K562 (cell line): ENCODE results near the gene SH2D7. TPM values are rescaled to one million over a fixed set of nuclear protein-coding genes. Genes with fewer than 3 reads are reported as not detected.

ENCODE experiments used
- ATAC-seq: fragments of 200-7000 bp; cut with Tn5 transposase; 3 replicates; pipeline ENCODE4 v1.9.1; 2020; ENCODE audit warnings: moderate library complexity
- BruUV-seq: library from RNA; stranded (reverse); fragments of 400-500 nt; replicated peaks from 2 replicates; lab custom pipeline; 2021; lab: Mats Ljungman, UMichigan
- CTCF ChIA-PET: fragments of 300-600 bp; formaldehyde crosslinking; extraction: SDS; loops from one replicate; lab custom pipeline; 2021; ENCODE audit warnings: low intra/inter-chr PET ratio; lab: Yijun Ruan, JAX
- POLR2A ChIA-PET: fragments of 300-600, 350-650 bp; sonication (Branson Sonifier 250); formaldehyde crosslinking; extraction: SDS; loops from one replicate; lab custom pipeline; 2021; ENCODE audit warnings: antibody characterized with exemption, inconsistent platforms; lab: Yijun Ruan, JAX
- DNase-seq, 4 experiments: peaks; one replicate each; pipeline versions ENCODE4 v3.0.0 to v3.0.0-alpha.2; 2011 to 2018; ENCODE audit warnings: low spot score in 3 of 4, mixed read lengths in 3 of 4; ENCODE audit errors: extremely low read depth in 1 of 4
- FAIRE-seq: peaks from 2 replicates; lab custom pipeline; 2011; peaks lifted over from hg19 to GRCh38; lab: Jason Lieb, UNC
- H2AFZ ChIP-seq: 2 replicates; pipeline ENCODE4 v1.6.0; 2011; ENCODE audit warnings: low read depth, low read length, control low read depth, inconsistent platforms
- H3K27ac ChIP-seq: fragments of 200-600 bp; 3 replicates; pipeline ENCODE4 v1.8.0; 2011; ENCODE audit warnings: low read depth, mild to moderate bottlenecking, control low read depth, inconsistent platforms, low read length, moderate library complexity, mixed read lengths; ENCODE audit errors: extremely low read depth
- H3K27me3 ChIP-seq, 2 experiments: fragments of 300-600 bp in 1 of 2; 2 replicates in 1 of 2; 3 replicates in 1 of 2; pipeline versions ENCODE4 v1.6.0 to v1.8.0; 2011; ENCODE audit warnings: inconsistent platforms in 2 of 2, low read length in 2 of 2, mild to moderate bottlenecking in 1 of 2, mixed read lengths in 1 of 2, moderate library complexity in 1 of 2; ENCODE audit not compliant: control insufficient read depth in 2 of 2, insufficient read depth in 2 of 2
- H3K36me3 ChIP-seq: fragments of 300-600 bp; 3 replicates; pipeline ENCODE4 v1.8.0; 2011; ENCODE audit warnings: mild to moderate bottlenecking, low read length, inconsistent platforms; ENCODE audit not compliant: control insufficient read depth, insufficient read depth
- H3K4me1 ChIP-seq, 2 experiments: fragments of 200-600 bp in 1 of 2; replicated peaks in 1 of 2; 2 replicates in 1 of 2; 3 replicates in 1 of 2; pipeline versions ENCODE4 v1.5.1 to v1.8.0; 2011; ENCODE audit warnings: inconsistent platforms in 2 of 2, low read length in 2 of 2, mild to moderate bottlenecking in 1 of 2, mixed read lengths in 1 of 2, moderate library complexity in 1 of 2; ENCODE audit not compliant: control insufficient read depth in 2 of 2, insufficient read depth in 2 of 2
- H3K4me2 ChIP-seq: 2 replicates; pipeline ENCODE4 v1.6.1; 2011; ENCODE audit warnings: low read length, control low read depth, inconsistent platforms, mixed read lengths; ENCODE audit not compliant: insufficient read depth
- H3K4me3 ChIP-seq: fragments of 200-600 bp; sonication (generic), shearing (Covaris generic); 2 replicates; pipeline ENCODE4 v1.5.1; 2016; ENCODE audit warnings: control low read depth, inconsistent platforms
- H3K79me2 ChIP-seq: fragments of 200-600 bp; 3 replicates; pipeline ENCODE4 v1.8.0; 2011; ENCODE audit warnings: low read length, inconsistent platforms; ENCODE audit not compliant: control insufficient read depth, insufficient read depth
- H3K9ac ChIP-seq, 2 experiments: 2 replicates each; pipeline versions ENCODE4 v1.6.0 to v1.6.1; 2011; ENCODE audit warnings: low read depth in 2 of 2, low read length in 2 of 2, control low read depth in 1 of 2, inconsistent platforms in 1 of 2, mild to moderate bottlenecking in 1 of 2, mixed read lengths in 1 of 2; ENCODE audit not compliant: insufficient read depth in 1 of 2
- H3K9me1 ChIP-seq: one replicate; pipeline ENCODE4 v1.6.0; 2011; ENCODE audit warnings: inconsistent platforms, mild to moderate bottlenecking, low read length, moderate library complexity; ENCODE audit not compliant: control insufficient read depth, insufficient read depth
- H3K9me3 ChIP-seq: replicated peaks from 2 replicates; pipeline ENCODE4 v1.5.1; 2011; ENCODE audit warnings: low read depth, low read length, inconsistent platforms; ENCODE audit not compliant: control insufficient read depth, insufficient read depth
- H4K20me1 ChIP-seq: replicated peaks from 2 replicates; pipeline ENCODE4 v1.6.1; 2011; ENCODE audit warnings: low read length, inconsistent platforms, mixed read lengths; ENCODE audit not compliant: control insufficient read depth, insufficient read depth
- CCNT2 ChIP-seq: IDR thresholded peaks from 2 replicates; pipeline ENCODE4 v1.6.1; 2011; ENCODE audit warnings: borderline replicate concordance, low read depth, mild to moderate bottlenecking, moderate library complexity, mixed read lengths, low read length; ENCODE audit not compliant: insufficient read length; ENCODE audit errors: extremely low read depth
- CREM ChIP-seq: IDR thresholded peaks from 2 replicates; pipeline ENCODE4 v1.6.1; 2014; ENCODE audit warnings: antibody characterized with exemption, low read depth
- HDAC2 ChIP-seq: fragments of 450-650 bp; IDR thresholded peaks from 2 replicates; pipeline ENCODE4 v1.6.1; 2016; ENCODE audit warnings: mild to moderate bottlenecking
- HOXB6 ChIP-seq: fragments of 250-450 bp; sonication (Bioruptor Pico); IDR thresholded peaks from 2 replicates; pipeline ENCODE4 v1.5.1; 2022; ENCODE audit warnings: mild to moderate bottlenecking, borderline replicate concordance
- KDM2B ChIP-seq: fragments of 250-450 bp; sonication (Bioruptor Pico); IDR thresholded peaks from 2 replicates; pipeline ENCODE4 v1.8.0; 2021; ENCODE audit warnings: mild to moderate bottlenecking, moderate library complexity
- KLF10 ChIP-seq: fragments of 250-450 bp; sonication (Bioruptor Pico); IDR thresholded peaks from 2 replicates; pipeline ENCODE4 v1.6.1; 2021; ENCODE audit warnings: matching md5 sums
- MCM5 ChIP-seq: fragments of 450-650 bp; IDR thresholded peaks from 2 replicates; pipeline ENCODE4 v1.6.1; 2016; ENCODE audit warnings: low read depth
- MEIS2 ChIP-seq: fragments of 450-650 bp; IDR thresholded peaks from 2 replicates; pipeline ENCODE4 v1.6.1; 2014; ENCODE audit warnings: mild to moderate bottlenecking; ENCODE audit not compliant: partially characterized antibody
- NR3C1 ChIP-seq: sonication (generic); formaldehyde crosslinking; IDR thresholded peaks from 2 replicates; pipeline ENCODE4 v1.8.1; 2022; ENCODE audit warnings: missing genetic modification reagents
- RCOR1 ChIP-seq, 2 experiments: IDR thresholded peaks; 2 replicates each; pipeline ENCODE4 v1.6.1; 2012; ENCODE audit warnings: low read depth in 2 of 2, low read length in 2 of 2, borderline replicate concordance in 1 of 2, improper control_type of control experiment in 1 of 2
- RFX1 ChIP-seq: fragments of 450-650 bp; IDR thresholded peaks from 2 replicates; pipeline ENCODE4 v1.6.1; 2016; ENCODE audit warnings: mild to moderate bottlenecking, moderate library complexity
- SMAD3 ChIP-seq: fragments of 450-650 bp; formaldehyde crosslinking; conservative IDR thresholded peaks from 2 replicates; pipeline ENCODE4 v1.4.0; 2020; ENCODE audit warnings: mild to moderate bottlenecking
- TBP ChIP-seq: optimal IDR thresholded peaks from 2 replicates; pipeline ENCODE3; 2011; ENCODE audit warnings: low read depth, low read length, improper control_type of control experiment
- ZNF778 ChIP-seq: fragments of 450-650 bp; formaldehyde crosslinking; IDR thresholded peaks from 2 replicates; pipeline ENCODE4 v1.4.0; 2020; ENCODE audit warnings: mild to moderate bottlenecking, moderate library complexity
- WGBS: fragments of 100-300 bp; shearing (Covaris generic); methylation state at CpG from one replicate; pipeline ENCODE4 v1.1.6; 2016; ENCODE audit warnings: low coverage, mixed read lengths; ENCODE audit not compliant: insufficient coverage; ENCODE audit errors: missing lambda C conversion rate; 5-methylcytosine and 5-hydroxymethylcytosine counted together
- in situ Hi-C: fragments of 300-500 bp; cut with MboI; formaldehyde crosslinking; loops from 4 replicates; pipeline ENCODE4 v1.15.0; 2018; ENCODE audit warnings: inconsistent platforms, mixed read lengths
- intact Hi-C: fragments of 100-400 bp; cut with micrococcal nuclease; formaldehyde crosslinking; loops from 2 replicates; pipeline ENCODE4 v1.14.2; 2022
- polyA plus RNA-seq, 8 experiments: library from polyadenylated mRNA; depleted of rRNA in 4 of 8; stranded (reverse) in 5 of 8; unstranded in 3 of 8; fragments of >200 nt; fragmentation: Nextera tagmentation in 2 of 8; fragmentation: Illumina TruSeq in 1 of 8; extraction: Ambion mirVana in 2 of 8; extraction: Trizol in 1 of 8; gene quantifications; 2 replicates each; pipeline versions ENCODE4 v1.2.1 to v1.2.3, GENCODE V29; 2011 to 2014; ENCODE audit warnings: inconsistent platforms in 1 of 8, missing spikeins in 1 of 8
- total RNA-seq, 7 experiments: library from RNA; depleted of rRNA in 6 of 7; stranded (reverse); fragments of >200 nt in 6 of 7; fragmentation: Illumina TruSeq in 2 of 7; extraction: Trizol in 2 of 7; gene quantifications; 2 replicates each; pipeline versions ENCODE4 v1.2.1 to v1.2.3, GENCODE V29; 2011 to 2021; ENCODE audit warnings: low replicate concordance in 1 of 7
- TF ChIP-seq, protein P1 (sequence below): fragments of 150-350 bp; IDR thresholded peaks from 2 replicates; pipeline ENCODE4 v1.6.1; 2014; ENCODE audit warnings: low read depth, mild to moderate bottlenecking, low read length, borderline replicate concordance
- TF ChIP-seq, protein P2 (sequence below): fragments of 250-450 bp; sonication (Bioruptor Pico); IDR thresholded peaks from 2 replicates; pipeline ENCODE4 v1.5.0; 2021
- TF ChIP-seq, protein P3 (sequence below): fragments of 250-450 bp; sonication (Bioruptor Pico); IDR thresholded peaks from 2 replicates; pipeline ENCODE4 v1.9.0; 2021; ENCODE audit warnings: mild to moderate bottlenecking

The SH2D7 gene
- total and polyA plus RNA-seq, 9 of the 15 experiments (the other 6 are each of a cell fraction or from before 2014, with no cell fraction given), result not detected

DNA sequence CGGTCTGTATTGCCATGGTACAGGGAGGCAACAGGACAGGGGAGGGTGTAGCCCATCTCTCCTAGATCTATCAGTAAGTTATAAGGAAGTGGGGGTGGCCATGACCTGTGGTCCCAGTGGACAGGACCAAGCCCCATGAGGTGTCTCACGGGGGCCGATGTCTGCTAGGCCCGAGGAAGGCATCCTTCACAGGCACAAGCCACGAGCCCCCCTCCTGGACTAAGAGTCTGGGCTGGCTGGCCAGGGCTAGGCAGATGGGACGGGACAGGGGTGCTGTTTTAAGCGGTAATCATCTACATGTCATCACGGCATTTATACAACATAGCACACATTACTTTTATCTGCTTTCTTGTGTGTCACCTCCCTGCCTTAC is 12.3 kb upstream of the SH2D7 start:
- intact Hi-C loops, result no loop called here
- Histone ChIP-seq H2AFZ (no peak overlapping the region), H3K4me3 (no peak overlapping the region), H3K4me1 (peaks cover 7 to 20% of the 10 kb centered on the region in 2 experiments; a peak in 3 of 5 replicates), H3K9me1 (no peaks in the 10 kb centered on the region), H3K27ac (no peak overlapping the region), H4K20me1 (peaks cover 9% of the 10 kb centered on the region), H3K36me3 (no peaks in the 10 kb centered on the region), H3K27me3 (no peaks in the 10 kb centered on the region), H3K9ac (no peak overlapping the region), H3K4me2 (no peak overlapping the region), H3K79me2 (peaks cover 10% of the 10 kb centered on the region; the same call in 2 of the 3 replicates), H3K9me3 (no peaks in the 10 kb centered on the region)
- DNase-seq (no peak), ATAC-seq (no peak), FAIRE-seq (no peak)
- WGBS, result 63% methylated on average over 6 of the region's 8 CpGs
- POLR2A ChIA-PET, result interaction anchor here (1.4 kb wide), 1 partner anchor 20 kb away, joined by 4 read pairs; no protein-coding TSS in a partner anchor
- TF ChIP-seq MCM5 (no peak), CCNT2 (no peak), ZNF778 (CRISPR knock-in tag) (no peak), CREM (no peak), KDM2B (CRISPR knock-in tag) (no peak), MEIS2 (no peak), KLF10 (no peak), TBP (no peak), RCOR1 (IDR thresholded peaks at IDR 0.05; ENCODE audit: borderline replicate concordance in 1 of 2, low read depth in 2 of 2, low read length in 2 of 2) (no peak), NR3C1 (CRISPR knock-in tag) (no peak), HDAC2 (no peak), SMAD3 (CRISPR knock-in tag) (no peak), RFX1 (no peak), HOXB6 (CRISPR knock-in tag) (no peak)
- TF ChIP-seq, protein P1, sequence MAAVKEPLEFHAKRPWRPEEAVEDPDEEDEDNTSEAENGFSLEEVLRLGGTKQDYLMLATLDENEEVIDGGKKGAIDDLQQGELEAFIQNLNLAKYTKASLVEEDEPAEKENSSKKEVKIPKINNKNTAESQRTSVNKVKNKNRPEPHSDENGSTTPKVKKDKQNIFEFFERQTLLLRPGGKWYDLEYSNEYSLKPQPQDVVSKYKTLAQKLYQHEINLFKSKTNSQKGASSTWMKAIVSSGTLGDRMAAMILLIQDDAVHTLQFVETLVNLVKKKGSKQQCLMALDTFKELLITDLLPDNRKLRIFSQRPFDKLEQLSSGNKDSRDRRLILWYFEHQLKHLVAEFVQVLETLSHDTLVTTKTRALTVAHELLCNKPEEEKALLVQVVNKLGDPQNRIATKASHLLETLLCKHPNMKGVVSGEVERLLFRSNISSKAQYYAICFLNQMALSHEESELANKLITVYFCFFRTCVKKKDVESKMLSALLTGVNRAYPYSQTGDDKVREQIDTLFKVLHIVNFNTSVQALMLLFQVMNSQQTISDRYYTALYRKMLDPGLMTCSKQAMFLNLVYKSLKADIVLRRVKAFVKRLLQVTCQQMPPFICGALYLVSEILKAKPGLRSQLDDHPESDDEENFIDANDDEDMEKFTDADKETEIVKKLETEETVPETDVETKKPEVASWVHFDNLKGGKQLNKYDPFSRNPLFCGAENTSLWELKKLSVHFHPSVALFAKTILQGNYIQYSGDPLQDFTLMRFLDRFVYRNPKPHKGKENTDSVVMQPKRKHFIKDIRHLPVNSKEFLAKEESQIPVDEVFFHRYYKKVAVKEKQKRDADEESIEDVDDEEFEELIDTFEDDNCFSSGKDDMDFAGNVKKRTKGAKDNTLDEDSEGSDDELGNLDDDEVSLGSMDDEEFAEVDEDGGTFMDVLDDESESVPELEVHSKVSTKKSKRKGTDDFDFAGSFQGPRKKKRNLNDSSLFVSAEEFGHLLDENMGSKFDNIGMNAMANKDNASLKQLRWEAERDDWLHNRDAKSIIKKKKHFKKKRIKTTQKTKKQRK, result no peak
- TF ChIP-seq, protein P2, sequence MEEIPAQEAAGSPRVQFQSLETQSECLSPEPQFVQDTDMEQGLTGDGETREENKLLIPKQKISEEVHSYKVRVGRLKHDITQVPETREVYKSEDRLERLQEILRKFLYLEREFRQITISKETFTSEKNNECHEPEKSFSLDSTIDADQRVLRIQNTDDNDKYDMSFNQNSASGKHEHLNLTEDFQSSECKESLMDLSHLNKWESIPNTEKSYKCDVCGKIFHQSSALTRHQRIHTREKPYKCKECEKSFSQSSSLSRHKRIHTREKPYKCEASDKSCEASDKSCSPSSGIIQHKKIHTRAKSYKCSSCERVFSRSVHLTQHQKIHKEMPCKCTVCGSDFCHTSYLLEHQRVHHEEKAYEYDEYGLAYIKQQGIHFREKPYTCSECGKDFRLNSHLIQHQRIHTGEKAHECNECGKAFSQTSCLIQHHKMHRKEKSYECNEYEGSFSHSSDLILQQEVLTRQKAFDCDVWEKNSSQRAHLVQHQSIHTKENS, result no peak
- TF ChIP-seq, protein P3, sequence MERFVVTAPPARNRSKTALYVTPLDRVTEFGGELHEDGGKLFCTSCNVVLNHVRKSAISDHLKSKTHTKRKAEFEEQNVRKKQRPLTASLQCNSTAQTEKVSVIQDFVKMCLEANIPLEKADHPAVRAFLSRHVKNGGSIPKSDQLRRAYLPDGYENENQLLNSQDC (CRISPR knock-in tag), result no peak
- CTCF ChIA-PET, result no interaction called here
- in situ Hi-C loops, result no loop called here
- BruUV-seq, result no TSS peak
